Cerebellar cortex (tissue), 1 donor: ENCODE data around the gene VDAC2.
"Not testable (repeated sequence)": the region's sequence is repeated elsewhere in the genome, so short reads cannot be mapped to it uniquely, and the experiment has no call there.

ENCODE experiments used
- DNase-seq: peaks from one replicate; pipeline ENCODE4 v3.0.0-alpha.2; 2015; ENCODE audit warnings: low spot score

The VDAC2 gene

DNA sequence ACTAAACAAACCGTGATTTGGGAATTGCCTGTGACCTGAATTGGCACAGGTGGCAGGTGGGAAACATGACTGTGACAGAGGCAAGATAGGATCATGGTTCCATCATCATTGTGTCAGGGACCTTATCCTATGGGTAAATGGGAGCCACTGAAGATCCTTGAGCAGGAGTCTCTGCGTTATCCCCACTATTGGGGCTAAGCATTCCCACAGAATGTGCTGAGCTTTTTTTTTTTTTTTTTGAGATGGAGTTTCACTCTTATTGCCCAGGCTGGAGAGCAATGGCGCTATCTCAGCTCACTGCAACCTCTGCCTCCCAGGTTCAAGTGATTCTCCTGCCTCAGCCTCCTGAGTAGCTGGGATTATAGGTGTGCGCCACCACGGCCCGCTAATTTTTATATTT lies 10.6 kb upstream of the VDAC2 start:
- DNase-seq = not testable (repeated sequence)

DNA sequence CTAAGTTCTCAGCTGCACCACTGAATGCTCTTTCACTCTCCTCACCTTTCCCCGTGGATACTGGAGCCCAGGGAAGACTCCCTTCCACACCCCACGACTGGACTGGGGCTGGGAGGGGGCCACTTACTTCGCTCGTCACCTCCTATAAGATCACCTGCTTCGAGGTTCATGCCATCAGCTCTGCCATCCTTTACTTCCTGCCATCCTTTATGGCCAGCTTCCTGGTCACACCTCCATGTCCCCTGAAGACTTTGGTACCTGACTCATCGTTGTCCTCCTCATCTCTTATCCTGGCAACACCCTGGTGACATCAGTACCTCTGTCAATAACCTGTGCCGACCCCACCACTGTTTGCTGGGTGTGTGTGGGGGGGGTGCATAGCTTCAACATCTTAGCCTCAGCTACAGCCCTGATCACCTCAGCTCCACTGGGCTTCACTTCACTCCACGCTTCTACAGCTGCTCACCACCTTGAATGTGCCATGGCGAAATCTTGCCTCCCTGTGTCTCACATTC lies 8.7 kb upstream of the VDAC2 start:
- no peak for DNase-seq

DNA sequence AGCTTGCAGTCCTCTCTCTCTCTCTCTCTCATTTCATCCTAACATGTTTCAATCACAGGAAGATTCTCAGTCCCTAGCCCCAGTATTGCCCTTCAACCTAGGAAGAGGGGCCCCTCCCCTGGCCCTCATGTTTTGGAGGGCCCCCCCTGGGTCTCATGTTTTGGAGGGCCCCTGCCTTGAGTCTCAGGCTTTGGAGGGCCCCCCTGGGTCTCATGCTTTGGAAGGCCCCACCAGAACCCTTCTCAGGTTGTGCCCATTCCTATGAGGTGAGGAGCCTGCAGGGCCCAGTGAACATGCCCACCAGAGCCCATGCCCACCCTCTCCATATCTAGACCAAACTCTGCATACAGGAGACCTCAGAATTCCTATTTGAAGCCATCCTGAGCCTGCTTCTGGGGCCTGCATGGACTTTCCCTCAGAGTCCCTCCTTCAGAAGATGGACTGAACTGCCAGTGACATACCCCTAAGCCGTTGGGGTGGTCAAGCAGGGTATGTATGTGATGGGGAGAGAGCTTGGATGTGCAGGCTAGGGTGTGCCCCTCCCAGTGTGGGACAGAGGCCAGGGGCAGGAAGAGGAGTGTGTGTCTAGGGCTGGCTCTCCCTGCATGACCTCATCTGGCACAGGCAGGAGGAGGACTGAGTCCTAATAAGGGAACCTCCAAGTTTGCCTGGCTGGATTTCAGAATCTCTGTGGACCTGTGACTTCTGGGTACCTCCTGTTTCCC lies 8.1 kb upstream of the VDAC2 start:
- no peak for DNase-seq

DNA sequence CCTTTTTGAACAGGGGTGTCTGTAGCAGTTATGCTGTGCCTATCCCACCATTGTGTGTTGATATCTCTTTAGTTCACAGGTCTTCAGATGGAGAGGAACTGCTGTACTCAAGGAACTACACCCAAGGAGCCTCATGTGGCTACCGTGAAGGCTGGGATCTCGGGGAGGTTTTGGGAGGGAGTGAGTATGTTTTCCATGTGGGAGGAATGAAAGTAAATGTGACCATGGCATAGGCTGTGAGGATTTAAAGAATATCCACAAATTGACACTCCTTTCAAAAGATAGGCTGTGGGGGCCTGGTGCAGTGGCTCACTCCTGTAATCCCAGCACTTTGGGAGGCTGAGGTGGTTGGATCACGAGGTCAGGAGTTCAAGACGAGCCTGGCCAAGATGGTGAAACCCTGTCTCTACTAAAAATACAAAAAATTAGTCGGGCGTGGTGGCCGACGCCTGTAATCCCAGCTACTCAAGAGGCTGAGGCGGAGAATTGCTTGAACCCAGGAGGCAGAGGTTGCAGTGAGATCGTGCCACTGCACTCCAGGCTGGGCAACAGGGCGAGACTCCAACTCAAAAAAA lies 7.5 kb upstream of the VDAC2 start:
- DNase-seq = not testable (repeated sequence)

DNA sequence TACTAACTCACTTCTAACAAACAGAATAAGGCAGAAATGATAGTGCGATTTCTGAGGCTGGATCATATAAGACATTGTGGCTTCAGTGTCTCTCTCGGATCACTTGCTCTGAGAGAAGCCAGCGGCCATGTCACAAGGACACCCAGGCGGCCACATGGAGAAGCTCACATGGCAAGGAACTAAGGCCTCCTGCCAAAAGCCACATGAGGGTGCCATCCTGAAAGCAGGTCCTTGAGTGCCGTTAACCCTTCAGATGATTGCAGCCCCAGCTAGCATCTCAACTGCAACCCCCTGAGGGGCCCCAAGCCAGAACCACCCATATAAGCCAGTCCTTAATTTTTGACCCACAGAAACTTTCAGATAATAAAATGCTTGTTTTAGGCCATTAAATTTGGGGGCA lies 6.9 kb upstream of the VDAC2 start:
- DNase-seq = no peak

DNA sequence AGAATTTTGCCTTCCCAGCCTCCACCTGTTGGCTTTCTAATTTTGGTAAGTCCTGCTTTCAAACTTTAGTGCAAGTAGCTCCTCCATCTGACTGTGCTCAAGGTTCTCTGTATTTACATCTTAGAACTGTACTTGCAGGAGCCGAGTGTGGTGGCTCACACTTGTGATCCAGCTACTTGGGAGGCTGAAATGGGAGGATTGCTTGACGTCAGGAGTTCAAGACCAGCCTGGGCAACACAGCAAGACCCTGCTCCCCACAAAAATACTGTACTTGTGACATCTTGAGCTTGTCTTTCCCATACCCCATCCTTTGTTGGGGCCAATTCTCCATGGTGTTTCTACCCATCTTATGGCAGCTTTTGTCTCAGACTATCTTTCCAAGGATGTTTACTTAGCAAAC lies 4.7 kb upstream of the VDAC2 start:
- DNase-seq = no peak

DNA sequence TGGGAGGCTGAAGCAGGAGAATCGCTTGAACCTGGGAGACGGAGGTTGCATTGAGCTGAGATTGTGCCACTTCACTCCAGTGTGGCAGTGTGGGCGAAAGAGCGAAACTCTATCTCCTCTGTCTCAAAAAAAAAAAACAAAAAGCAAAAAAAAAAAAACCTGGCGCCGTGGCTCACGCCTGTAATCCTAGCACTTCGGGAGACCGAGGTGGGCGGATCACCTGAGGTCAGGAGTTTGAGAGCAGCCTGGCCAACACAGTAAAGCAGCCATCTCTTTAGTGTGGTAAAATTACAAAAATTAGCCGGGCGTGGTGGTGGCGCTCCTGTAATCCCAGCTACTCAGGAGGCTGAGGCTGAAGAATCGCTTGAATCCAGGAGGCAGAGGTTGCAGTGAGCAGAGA lies 4.0 kb upstream of the VDAC2 start:
- DNase-seq = not testable (repeated sequence)

DNA sequence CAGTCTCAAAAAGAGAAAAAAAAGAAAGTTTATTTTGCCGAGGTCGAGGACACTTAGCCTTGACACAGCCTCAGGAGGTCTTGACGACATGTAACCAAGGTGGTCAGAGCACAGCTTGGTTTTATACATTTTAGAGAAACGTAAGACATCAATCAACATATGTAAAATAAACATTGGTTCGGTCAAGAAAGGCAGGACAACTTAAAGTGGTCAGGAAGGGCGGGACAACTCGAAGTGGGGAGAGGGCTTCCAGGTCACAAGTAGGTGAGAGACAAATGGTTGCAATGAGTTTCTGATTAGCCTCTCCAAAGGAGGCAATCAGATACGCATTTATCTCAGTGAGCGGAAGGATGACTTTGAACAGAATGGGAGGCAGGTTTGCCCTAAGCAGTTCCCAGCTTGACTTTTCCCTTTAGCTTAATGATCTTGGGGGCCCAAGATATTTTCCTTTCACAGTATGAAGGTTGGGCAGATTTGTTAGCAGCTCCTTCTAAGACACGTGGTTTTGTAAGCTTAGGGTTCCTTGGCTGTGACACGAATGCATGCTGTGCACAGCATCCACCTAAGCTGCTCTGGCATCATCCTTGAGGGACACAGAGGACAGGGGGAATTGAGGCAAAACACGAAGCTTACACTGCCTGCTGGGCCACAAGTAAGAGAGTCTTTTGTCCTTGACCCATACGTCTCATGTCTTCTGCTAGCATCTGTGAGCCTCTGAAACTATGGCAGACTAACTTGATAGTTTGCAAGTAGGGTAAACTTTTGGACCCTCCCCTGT lies 3.3 kb upstream of the VDAC2 start:
- no peak for DNase-seq

DNA sequence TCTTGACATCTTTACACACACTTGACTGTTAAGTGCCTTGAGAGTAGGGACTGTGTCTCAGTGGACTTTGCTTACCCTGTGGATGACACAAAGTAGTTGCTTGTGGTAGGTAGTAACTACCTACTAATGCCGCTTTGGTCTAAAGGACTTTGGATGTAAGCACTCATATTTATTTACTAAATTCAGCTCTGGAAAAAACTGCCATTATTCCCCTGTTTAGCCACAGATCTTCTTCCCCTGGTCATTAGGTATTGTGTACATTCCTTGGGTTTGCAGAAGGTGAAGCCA lies 2.8 kb upstream of the VDAC2 start:
- no peak for DNase-seq

DNA sequence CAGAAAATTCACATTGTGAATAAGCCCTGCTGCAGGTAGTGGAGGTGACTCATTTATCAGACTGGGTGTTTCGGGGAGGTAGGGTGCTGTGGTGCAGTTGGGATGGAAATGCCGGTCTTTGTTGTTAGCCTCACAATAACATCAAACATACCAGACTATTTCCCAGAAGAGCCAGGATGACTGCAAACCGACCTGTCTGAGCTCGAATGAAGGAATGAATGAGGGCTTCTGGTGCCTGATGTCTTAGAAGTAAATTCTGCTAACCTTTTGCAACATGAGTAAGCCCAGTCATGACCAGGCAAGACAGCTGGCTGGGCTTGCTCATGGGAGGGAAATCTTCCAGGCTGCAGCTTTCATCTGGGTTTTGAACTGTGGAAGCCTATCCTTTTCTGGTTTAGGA lies 2.4 kb upstream of the VDAC2 start:
- DNase-seq = no peak

DNA sequence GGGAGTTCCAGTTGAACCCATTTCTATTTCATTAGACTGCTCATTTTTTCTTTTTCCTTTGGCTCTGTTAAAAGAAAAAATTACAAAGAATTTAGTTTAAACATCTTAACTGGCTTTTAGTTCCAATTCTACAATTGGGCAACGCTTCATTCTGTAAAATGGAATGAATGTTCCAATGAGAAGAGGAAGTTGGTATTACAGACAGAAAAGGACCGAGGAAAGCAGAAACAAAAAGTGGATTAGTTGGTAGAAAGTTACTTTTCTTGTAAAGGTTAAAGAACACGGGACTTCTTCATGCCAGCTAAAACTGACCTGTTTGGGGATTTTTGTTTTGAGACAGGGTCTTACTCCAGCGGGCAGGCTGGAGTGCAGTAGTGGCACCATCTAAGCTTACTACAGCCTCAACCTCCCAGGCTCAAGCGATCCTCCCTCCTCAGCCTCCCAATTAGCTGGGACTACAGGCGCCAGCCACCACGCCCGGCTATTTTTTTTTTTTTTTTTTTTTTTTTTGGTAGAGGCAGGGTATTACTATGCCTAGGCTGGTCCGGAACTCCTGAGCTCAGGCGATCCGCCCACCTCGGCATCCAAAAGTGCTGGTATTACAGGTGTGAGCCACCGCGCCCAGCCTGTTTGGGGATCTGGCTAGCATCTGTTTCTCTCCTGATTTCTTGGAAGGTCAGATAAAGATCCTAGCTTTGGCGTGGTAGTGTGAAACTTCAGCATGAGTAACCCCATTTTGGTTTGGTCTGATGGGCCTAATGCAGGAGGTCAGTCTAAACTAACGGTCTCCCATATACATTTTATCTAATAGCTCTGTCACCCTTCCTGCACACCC lies 1.3 kb upstream of the VDAC2 start:
- no peak for DNase-seq

DNA sequence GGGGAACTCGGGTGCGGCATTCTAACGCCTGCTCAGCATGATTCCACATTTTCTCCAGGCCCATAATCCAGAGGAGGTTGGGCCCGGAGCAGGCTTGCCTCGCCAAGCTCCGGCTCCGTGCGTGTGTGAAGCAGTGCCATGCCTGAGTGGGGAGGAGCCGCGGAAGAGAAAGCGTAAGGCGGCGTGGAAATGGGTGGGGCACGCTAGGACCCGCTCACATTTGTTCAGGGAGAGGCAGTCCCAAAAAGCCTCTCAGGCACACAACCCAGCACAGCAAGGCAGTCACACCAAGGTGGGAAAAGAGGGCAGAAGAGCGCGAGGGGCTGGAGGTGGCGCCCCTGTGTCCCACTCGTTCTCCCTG lies 695 bp upstream of the VDAC2 start:
- peak; percentile 79 for DNase-seq

DNA sequence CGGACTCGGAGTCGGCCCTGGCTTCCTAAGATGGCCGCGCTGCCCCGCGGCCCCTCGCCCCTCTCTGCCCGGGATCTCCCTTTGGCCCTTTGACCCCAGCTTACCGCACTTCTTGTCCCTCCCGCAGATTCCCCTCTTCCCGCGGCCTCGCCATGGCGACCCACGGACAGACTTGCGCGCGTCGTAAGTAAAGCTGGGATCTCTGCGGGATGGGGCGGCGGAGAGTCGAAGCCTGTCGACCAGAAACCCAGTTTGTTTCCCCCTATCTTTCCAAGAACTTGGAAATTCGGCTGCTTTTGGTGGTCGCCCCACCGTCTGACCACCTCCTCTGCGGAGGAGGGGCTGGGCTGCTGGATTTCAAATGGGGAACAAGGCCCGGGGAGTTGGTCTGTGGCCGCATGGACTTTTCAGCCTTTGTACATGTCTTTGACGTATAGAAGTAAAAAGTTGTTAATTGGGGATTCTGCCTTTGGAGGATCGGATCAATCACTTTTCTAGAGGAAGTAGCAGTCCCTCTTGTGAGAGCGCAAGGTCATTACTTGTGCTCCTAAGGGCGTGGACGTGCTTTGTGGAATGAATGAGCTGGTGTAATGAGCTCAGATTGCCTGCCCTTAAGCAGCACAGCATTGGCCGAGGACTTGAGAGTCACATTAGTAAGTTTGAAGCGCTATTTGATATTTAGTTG lies 553 bp downstream of the VDAC2 start:
- DNase-seq = no peak

DNA sequence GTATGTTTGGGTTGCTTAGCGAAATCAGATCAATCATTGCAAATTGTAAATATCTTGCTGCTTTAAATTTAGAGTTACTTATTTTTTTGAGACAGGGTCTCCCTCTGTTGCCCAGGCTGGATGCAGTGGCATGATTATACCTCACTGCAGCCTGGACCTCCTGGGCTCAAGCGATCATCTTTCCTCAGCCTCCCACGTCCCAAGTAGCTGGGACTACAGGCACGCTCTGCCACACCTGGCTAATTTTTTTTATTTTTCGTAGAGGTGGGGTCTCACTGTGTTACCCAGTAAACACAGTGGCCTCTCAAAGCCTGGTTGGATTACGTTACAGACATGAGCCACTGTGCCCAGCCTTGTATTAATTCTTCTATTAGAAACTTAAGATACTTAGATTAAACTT lies 1.7 kb downstream of the VDAC2 start:
- DNase-seq = no peak

DNA sequence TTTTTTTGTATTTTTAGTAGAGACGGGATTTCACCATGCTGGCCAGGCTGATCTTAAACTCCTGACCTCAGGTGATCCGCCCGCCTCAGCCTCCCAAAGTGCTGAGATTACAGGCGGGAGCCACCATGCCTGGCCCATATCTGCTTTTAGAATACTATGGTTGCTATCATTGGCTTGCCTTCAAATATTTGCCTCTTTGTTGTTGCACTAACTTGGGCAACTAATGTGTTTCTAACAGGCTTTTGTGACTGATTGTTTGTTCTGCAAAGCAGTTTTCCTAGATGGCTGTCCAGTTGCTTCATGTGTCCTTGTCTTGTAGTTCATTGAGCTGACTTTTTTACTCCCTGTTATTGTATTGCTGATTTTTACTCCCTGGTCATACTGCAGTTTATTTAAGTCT lies 9.7 kb downstream of the VDAC2 start:
- DNase-seq = no peak

DNA sequence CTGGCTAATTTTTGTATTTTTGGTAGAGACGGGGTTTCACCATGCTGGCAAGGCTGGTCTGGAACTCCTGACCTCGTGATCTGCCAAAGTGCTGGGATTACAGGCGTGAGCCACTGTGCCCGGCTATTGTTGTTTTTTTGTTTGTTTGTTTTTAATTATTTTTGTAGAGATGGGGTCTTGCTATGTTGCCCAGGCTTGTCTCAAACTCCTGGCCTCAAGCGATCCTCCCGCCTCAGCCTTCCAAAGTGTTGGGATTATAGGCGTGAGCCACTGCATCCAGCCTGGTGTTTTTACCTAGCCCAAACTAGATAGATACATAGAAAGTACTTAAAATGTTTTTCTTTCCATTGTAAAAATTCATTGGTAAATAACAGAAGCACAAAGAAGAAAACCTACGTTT lies 10.9 kb downstream of the VDAC2 start:
- not testable (repeated sequence) for DNase-seq

DNA sequence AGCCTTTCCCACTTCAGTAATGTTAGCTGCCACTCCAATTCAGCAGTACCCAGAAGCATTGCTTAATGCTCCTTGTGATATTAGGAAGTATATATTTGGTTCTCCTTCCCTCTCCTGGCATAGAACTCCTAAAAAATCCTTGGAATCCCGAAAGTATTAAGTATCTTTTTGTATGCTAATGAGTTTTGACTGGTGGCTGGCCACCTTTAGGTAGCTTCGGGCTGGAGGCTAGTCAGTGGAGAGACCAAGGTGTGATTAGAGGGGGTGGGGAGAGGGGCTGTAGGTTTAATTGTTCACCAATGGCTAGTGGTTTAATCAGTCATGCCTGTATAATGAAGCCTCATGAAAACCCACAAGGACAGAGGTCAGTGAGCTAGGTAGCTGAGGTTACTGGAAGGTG lies 12.9 kb downstream of the VDAC2 start:
- no peak for DNase-seq

DNA sequence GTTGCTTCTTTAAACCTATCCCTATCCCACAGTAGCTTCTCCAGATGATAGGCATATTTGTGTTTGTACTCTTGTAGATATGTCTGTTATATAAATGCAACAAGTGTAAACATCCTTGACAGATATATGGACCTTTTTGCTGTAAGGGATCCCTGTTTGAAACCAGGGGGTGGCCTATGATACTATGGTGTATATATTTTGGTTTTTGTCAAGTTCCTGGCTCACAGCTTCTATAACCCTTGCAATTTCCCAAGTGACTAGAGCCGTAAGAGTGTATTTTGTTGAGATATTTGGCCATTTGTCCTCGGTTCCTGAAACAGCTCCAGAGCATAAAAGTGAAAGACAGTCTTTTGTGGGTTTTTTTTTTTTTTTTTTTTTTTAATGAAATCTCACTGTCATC lies 15.5 kb downstream of the VDAC2 start:
- no peak for DNase-seq

DNA sequence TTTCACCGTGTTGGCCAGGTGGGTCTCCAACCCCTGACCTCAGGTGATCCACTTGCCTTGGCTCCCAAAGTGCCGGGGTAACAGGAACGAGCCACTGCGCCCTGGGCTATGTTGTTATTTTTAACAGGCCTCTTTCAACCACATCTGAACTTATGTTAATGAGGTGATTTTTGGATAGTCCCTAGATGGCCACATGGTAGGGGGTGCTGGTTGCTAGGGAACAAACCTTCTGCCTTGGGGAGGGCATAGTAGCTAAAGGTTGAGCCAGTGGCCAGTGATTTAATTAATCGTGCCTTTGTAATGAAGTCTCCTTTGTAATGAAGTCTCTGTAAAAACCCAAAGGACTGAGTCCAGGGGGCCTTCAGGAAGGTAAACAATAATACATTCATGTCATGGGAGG lies 16.1 kb downstream of the VDAC2 start:
- peak; percentile 36 for DNase-seq

DNA sequence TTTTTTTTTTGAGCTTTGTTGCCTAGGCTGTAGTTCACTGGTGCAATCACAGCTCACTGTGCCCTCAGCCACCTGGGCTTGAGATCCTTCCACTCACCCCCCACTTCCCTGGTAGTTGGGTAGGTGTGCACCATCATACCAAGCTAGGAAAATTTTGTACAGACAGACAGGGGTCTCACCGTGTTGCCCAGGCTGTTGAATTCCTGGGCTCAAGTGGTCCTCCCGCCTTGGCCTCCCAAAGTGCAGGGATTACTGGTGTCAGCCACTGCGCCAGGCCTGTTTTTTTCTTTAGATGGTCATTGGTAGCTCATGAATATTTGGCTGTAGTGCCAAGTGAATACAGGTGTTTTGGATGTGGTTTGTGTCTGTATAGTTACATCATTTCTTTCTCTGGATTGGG lies 17.7 kb downstream of the VDAC2 start:
- DNase-seq = no peak

DNA sequence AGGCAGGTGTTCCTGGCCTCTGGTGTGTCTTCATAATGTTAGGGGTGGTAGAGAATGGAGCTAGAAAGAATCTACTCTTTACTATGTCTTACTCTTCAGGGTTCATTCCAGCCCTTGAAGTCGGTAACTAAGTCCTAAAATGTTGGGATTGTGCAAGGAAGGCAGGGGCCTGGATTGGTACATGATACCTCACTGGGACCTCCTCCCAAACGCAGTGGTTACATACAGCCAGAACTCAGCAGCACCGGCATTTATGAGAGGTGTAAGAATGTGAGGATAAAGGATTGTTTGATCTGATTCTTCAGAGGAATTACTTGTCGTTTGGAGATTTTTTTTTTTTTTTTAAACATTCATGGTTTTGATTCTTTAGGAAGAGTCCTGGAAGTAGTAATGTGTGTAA lies 18.2 kb downstream of the VDAC2 start:
- peak; percentile 40 for DNase-seq

DNA sequence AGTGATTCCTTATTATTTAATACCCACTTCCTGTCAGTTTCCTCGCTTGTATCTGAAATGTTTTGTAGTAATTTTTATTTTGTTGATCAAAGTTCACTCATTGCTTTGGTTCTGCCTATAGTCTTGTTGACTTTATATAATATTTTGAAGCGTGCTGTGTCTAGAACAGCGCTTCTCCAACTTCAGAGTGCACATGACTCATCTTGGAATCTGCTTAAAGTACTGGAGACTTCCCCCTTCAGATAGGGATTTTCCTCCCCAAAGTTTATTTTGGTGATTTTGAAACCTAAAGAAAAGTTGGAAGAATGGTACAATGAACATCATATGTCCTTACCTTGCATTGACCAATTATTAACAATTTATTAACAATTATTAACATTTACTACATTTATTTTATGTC lies 19.4 kb downstream of the VDAC2 start:
- no peak for DNase-seq
